Loucy (cell line): ENCODE measurements around the gene FUBP1.

Experiments used
- EZH2phosphoT487 ChIP-seq: fragments of 200-600 bp; IDR thresholded peaks from 2 replicates; pipeline ENCODE4 v1.6.1; 2018; ENCODE audit warnings: antibody characterized with exemption, mild to moderate bottlenecking, moderate library complexity, borderline replicate concordance
- TF ChIP-seq, protein P1 (sequence below): fragments of 200-600 bp; sonication (generic); conservative IDR thresholded peaks from 2 replicates; pipeline ENCODE4 v1.5.1; 2014; ENCODE audit warnings: mild to moderate bottlenecking, antibody characterized with exemption, low read length

- TF ChIP-seq, protein P1, sequence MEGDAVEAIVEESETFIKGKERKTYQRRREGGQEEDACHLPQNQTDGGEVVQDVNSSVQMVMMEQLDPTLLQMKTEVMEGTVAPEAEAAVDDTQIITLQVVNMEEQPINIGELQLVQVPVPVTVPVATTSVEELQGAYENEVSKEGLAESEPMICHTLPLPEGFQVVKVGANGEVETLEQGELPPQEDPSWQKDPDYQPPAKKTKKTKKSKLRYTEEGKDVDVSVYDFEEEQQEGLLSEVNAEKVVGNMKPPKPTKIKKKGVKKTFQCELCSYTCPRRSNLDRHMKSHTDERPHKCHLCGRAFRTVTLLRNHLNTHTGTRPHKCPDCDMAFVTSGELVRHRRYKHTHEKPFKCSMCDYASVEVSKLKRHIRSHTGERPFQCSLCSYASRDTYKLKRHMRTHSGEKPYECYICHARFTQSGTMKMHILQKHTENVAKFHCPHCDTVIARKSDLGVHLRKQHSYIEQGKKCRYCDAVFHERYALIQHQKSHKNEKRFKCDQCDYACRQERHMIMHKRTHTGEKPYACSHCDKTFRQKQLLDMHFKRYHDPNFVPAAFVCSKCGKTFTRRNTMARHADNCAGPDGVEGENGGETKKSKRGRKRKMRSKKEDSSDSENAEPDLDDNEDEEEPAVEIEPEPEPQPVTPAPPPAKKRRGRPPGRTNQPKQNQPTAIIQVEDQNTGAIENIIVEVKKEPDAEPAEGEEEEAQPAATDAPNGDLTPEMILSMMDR, result no peak
- TF ChIP-seq EZH2phosphoT487, result no peak
Observed at GRCh38 chr1:77961392-77961791, 17.5 kb downstream of the FUBP1 start.
